ENCODE measurements around the gene STRADB.

- no peak for TF ChIP-seq CTCF (conservative IDR thresholded peaks at IDR 0.05; ENCODE audit: low read depth, low read length)
- no peak for TF ChIP-seq EZH2 (IDR thresholded peaks at IDR 0.05; ENCODE audit: low read length, unreplicated experiment)
- no peak for TF ChIP-seq EZH2phosphoT487 (IDR thresholded peaks at IDR 0.05; ENCODE audit: borderline replicate concordance, low read length)
These were observed 16.1 kb downstream of the STRADB start for GRCh38 chr2:201467666-201468065.

Data from PC-3 (cell line).